ENCODE results near the gene NPTX1.

NPTX1 gene

GRCh38 chr17:80418589-80418988 lies 57.8 kb downstream of the NPTX1 start:
- no peak for DNase-seq (ENCODE audit: low read depth)
- no peak for TF ChIP-seq CTCF (IDR thresholded peaks at IDR 0.05; ENCODE audit: insufficient read depth, low read depth, low read length, missing control alignments)
- no peak overlapping the region for H3K4me3 ChIP-seq (ENCODE audit: low read depth, low read length)
